Aorta (tissue), 5 donors: ENCODE measurements around the gene FAM222A. TPM values are rescaled to one million over a fixed set of nuclear protein-coding genes. Genes with fewer than 3 reads are reported as not detected.
A peak's percentile ranks its signal among the peaks of the same experiment; 100 is the strongest.

Source experiments
- ATAC-seq: fragments of 200-7000 bp; cut with Tn5 transposase; one replicate; pipeline ENCODE4 v1.9.1; 2022; ENCODE audit warnings: moderate library complexity; ENCODE audit not compliant: low FRiP score
- DNase-seq, 2 donors: peaks; one replicate each; pipeline ENCODE4 v3.0.0-alpha.2; 2020
- H3K27ac ChIP-seq, 2 donors: one replicate each; pipeline ENCODE4 v1.5.1; 2013; ENCODE audit warnings: low read length in 2 of 2, mild to moderate bottlenecking in 2 of 2, moderate library complexity in 2 of 2, control low read depth in 1 of 2, inconsistent platforms in 1 of 2, low read depth in 1 of 2
- H3K27me3 ChIP-seq, 2 donors: one replicate each; pipeline ENCODE4 v1.6.1; 2013; ENCODE audit warnings: control low read depth in 1 of 2, low read length in 1 of 2, mild to moderate bottlenecking in 1 of 2, moderate library complexity in 1 of 2; ENCODE audit not compliant: insufficient read depth in 2 of 2, control insufficient read depth in 1 of 2
- H3K36me3 ChIP-seq, 2 donors: one replicate each; pipeline ENCODE4 v1.6.1; 2013; ENCODE audit warnings: control low read depth in 1 of 2, low read length in 1 of 2, mild to moderate bottlenecking in 1 of 2; ENCODE audit not compliant: insufficient read depth in 2 of 2, control insufficient read depth in 1 of 2
- H3K4me1 ChIP-seq, 2 donors: one replicate each; pipeline ENCODE4 v1.6.1; 2013; ENCODE audit warnings: low read length in 2 of 2, control low read depth in 1 of 2, mild to moderate bottlenecking in 1 of 2, moderate library complexity in 1 of 2; ENCODE audit not compliant: insufficient read depth in 2 of 2, control insufficient read depth in 1 of 2
- H3K4me3 ChIP-seq, 2 donors: one replicate each; pipeline ENCODE4 v1.5.1; 2013; ENCODE audit warnings: low read length in 2 of 2, control low read depth in 1 of 2, mild to moderate bottlenecking in 1 of 2
- H3K9me3 ChIP-seq: one replicate; pipeline ENCODE4 v1.6.1; 2013; ENCODE audit warnings: mild to moderate bottlenecking, low read length; ENCODE audit not compliant: control insufficient read depth
- WGBS, 2 donors: extraction: QIAGEN DNeasy Blood & Tissue Kit; methylation state at CpG; one replicate each; pipeline ENCODE4 v1.1.7; 2013; 5-methylcytosine and 5-hydroxymethylcytosine counted together
- intact Hi-C, 2 donors: fragments of 100-400 bp; cut with DNase I; formaldehyde crosslinking; loops; one replicate each; pipeline versions ENCODE4 v1.14.2 to v1.15.0; 2022
- polyA plus RNA-seq, 2 donors: library from polyadenylated mRNA; stranded (reverse); fragments of 200-250 nt; gene quantifications; one replicate each; pipeline ENCODE4 v1.2.3, GENCODE V29; 2013
- total RNA-seq, 2 donors: library from RNA; stranded (reverse); fragmentation: NEBNext Ultra II Directional; extraction: Animal tissue kit (Norgen Biotek cat#: 25700); gene quantifications; one replicate each; pipeline ENCODE4 v1.2.1, GENCODE V29; 2021
- donor health status: healthy with polysubstance abuse.
- donor health status: Bipolar disorder and iron deficiency.
- donor health status: DM: no; HTN: no; CAD: no.
- donor health status: DM: no; HTN: no; CAD: no.
- donor health status: DM: yes; HTN: yes; CAD: no.

Gene FAM222A
- total and polyA plus RNA-seq, 4 donors, result 0.25 to 0.52 (median 0.38) TPM

DNA sequence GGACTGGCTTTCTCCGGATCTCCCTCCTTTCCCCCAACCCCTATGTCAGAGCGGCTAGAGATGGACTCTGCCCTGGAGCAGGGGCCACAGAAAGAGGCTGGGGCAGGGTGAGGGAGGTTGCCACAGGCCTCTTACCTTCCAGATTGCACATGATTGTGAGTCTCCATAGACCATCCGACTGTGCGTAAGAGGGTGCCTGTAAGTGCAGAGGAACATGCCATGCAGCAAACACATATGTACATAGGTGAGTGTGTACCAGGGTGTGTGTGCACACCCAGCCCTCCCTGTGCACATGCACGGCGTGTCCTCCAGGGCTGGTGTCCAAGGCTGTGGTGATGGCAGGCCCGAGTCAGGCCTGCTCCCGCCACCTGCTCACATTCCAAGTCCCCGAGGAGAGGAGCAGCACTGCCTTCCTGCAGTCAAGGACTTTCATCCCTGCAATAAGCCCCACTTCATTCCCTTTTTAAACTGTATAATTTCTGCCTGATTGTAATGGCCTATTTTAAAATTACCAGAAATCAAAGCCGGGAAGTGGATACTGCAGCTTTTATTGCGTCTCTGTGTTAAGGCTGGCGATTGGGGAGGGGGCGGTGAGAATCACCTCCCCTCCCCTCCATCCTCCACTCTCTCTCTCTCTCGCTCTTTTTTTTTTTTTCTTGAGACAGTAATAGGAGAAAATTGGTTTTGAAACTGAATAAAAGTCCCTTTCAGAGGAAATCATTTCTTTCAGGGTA, 28.5 kb downstream of the FAM222A start:
- Histone ChIP-seq H3K27ac (no peak overlapping the region), H3K27me3 (peaks cover 0 to 3% of the 10 kb centered on the region in 2 donors), H3K4me1 (no peaks in the 10 kb centered on the region), H3K4me3 (no peak overlapping the region), H3K9me3 (no peaks in the 10 kb centered on the region), H3K36me3 (no peaks in the 10 kb centered on the region)
- 90 to 91% methylated on average over 14 of the region's 14 CpGs for WGBS, 2 donors
- ATAC-seq, result no peak
- peak; percentile 14 to 23 for DNase-seq
- intact Hi-C loops, result no loop called here

GRCh38 chr12:109743076-109743910, 29.7 kb downstream of the FAM222A start:
- 86 to 87% methylated on average over 17 of the region's 17 CpGs for WGBS, 2 donors
- H3K27me3 ChIP-seq, result peaks cover 0 to 3% of the 10 kb centered on the region in 2 donors
- H3K27ac ChIP-seq, result no peak overlapping the region
- intact Hi-C loops, result no loop called here
- no peak overlapping the region for H3K4me3 ChIP-seq
- H3K36me3 ChIP-seq, result no peaks in the 10 kb centered on the region
- no peaks in the 10 kb centered on the region for H3K9me3 ChIP-seq
- ATAC-seq (peak; percentile 16), DNase-seq (peak; percentile 46 to 69)
- no peaks in the 10 kb centered on the region for H3K4me1 ChIP-seq

DNA sequence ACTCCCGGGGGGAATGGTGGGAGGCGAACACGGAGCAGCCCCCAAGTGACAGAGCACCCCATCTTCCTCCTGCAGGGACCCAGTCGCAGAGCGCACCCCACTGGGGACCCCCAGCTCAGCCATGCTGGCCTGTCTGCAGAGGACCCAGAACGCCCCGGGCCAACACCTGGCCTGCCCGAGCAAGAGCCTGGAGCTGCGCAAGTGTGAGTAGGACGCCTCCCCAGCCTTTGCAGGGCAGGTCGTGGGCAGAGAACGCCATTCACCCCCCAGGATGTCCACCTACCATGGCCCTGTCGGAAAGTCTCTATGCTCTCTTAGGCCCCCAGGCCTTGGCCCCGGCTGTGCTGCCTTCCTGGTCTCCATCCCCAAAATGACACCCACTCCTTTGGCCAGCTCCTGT, 30.4 kb downstream of the FAM222A start:
- H3K27me3 ChIP-seq, result peaks cover 0 to 3% of the 10 kb centered on the region in 2 donors
- no peak for ATAC-seq
- H3K4me3 ChIP-seq, result no peak overlapping the region
- H3K9me3 ChIP-seq, result no peaks in the 10 kb centered on the region
- no peaks in the 10 kb centered on the region for H3K36me3 ChIP-seq
- H3K27ac ChIP-seq, result no peak overlapping the region
- intact Hi-C loops, result no loop called here
- WGBS, 2 donors, result 93 to 95% methylated on average over 14 of the region's 14 CpGs
- no peaks in the 10 kb centered on the region for H3K4me1 ChIP-seq
- peak; percentile 31 to 52 for DNase-seq

DNA sequence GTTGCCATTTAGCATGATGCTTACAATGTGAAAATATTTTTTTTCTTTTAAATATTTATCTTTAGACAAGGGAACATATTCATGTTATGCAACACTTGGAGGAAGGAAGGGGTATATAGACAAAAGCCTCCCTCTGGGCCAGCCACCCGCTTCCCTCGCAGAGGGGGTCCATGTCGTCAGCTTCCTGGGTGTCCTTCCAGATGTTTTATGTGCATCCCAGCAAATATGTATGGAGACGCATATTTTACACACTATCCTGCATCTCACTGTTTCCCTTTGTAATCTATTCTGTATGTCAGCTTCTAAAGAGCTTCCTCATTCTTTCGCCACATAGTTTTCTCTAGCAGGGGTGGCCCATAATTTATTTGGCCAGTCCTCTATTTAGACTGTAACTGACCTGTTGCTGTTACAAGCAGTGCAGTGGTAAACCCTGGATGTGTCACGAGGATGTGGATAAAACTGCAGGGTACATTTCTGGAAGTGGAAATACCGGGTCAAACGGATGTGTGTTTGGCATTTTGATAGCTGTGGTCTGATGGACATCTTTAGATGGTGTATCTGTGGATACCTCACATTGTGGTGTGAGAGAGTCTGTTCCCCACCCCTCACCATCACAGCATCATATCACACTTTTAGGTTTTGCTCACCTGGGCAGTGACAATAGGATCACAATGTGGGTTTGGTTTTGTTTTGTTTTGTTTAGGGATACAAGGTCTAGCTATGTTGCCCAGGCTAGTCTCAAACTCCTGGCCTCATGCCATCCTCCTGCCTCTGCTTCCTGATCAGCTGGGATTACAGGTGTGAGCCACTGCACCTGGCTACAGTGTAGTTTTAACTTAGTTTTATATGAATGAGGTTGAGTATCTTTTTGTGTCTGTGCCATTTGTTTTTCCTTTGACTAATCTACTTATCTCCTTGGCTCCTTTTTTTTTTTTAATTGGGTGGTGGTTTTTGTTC, 31.6 kb downstream of the FAM222A start:
- peak in 1 of 2 donors; percentile 9 for DNase-seq
- Histone ChIP-seq H3K9me3 (no peaks in the 10 kb centered on the region), H3K27ac (no peak overlapping the region), H3K27me3 (peaks cover 0 to 3% of the 10 kb centered on the region in 2 donors), H3K4me3 (no peak overlapping the region), H3K36me3 (no peaks in the 10 kb centered on the region), H3K4me1 (no peaks in the 10 kb centered on the region)
- ATAC-seq, result no peak
- 65 to 71% methylated on average over 8 of the region's 8 CpGs for WGBS, 2 donors
- intact Hi-C loops, result no loop called here

- WGBS, 2 donors, result 79 to 80% methylated on average over 6 of the region's 6 CpGs
- ATAC-seq (no peak), DNase-seq (peak; percentile 12 to 22)
- no peaks in the 10 kb centered on the region for H3K4me1 ChIP-seq
- no peak overlapping the region for H3K27ac ChIP-seq
- no peaks in the 10 kb centered on the region for H3K36me3 ChIP-seq
- H3K9me3 ChIP-seq, result peaks cover 5% of the 10 kb centered on the region
- H3K27me3 ChIP-seq, result peaks cover 0 to 1% of the 10 kb centered on the region in 2 donors
- H3K4me3 ChIP-seq, result no peak overlapping the region
- intact Hi-C loops, result no loop called here
These were observed 38.8 kb downstream of the FAM222A start for GRCh38 chr12:109752117-109753053.

DNA sequence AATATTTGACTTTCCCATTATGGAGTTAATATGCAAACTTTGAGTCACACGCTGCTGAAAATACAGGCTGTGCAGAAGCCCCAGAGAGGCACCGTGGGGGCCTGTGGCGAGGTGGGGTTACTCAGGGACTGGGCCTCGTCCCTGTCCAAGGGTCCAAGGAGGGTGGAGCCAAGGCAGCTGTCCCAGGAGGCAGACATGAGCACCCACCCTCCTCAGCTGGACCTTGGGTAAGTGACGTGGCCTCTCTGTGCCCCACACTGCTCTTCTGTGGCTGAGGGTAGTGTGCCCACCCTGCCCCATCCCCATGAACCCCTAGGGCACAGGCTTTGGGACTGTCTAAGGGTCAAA, 39.4 kb downstream of the FAM222A start:
- H3K4me1 ChIP-seq, result no peaks in the 10 kb centered on the region
- no peaks in the 10 kb centered on the region for H3K36me3 ChIP-seq
- WGBS, 2 donors, result 74 to 81% methylated on average over 5 of the region's 5 CpGs
- no peak overlapping the region for H3K27ac ChIP-seq
- no peak overlapping the region for H3K4me3 ChIP-seq
- peaks cover 5% of the 10 kb centered on the region for H3K9me3 ChIP-seq
- peak; percentile 12 to 34 for DNase-seq
- peaks cover 0 to 1% of the 10 kb centered on the region in 2 donors for H3K27me3 ChIP-seq
- no peak for ATAC-seq
- intact Hi-C loops, result no loop called here

- H3K27me3 ChIP-seq, result peaks cover 0 to 1% of the 10 kb centered on the region in 2 donors
- DNase-seq (no peak), ATAC-seq (no peak)
- no peak overlapping the region for H3K4me3 ChIP-seq
- no peaks in the 10 kb centered on the region for H3K4me1 ChIP-seq
- peaks cover 5% of the 10 kb centered on the region for H3K9me3 ChIP-seq
- intact Hi-C loops, result no loop called here
- H3K36me3 ChIP-seq, result no peaks in the 10 kb centered on the region
- WGBS, 2 donors, result 53 to 59% methylated on average over 2 of the region's 2 CpGs
- no peak overlapping the region for H3K27ac ChIP-seq
These were observed 40.3 kb downstream of the FAM222A start for GRCh38 chr12:109753959-109754358.
